ENCODE measurements around the gene SNRPA.

Gene SNRPA

DNA sequence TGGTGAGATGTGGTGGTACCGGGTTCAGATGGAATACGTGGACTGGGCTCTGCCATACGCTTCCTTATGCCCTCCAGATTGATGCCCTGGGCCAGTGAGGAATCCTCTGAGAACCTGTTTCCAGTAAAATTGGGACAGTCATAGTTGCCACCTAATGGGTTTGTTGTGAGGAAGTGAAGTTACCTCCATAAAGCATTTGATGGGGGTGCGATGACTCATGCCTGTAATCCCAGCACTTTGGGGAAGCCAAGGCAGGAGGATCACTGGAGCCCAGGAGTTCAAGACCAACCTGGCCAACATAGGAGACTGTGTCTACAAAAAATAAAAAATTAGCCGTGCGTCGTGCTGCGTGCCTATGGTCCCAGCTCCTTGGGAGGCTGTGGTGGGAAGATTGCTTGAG lies 4.8 kb downstream of the SNRPA start:
- TF ChIP-seq POLR2A (IDR thresholded peaks at IDR 0.05; ENCODE audit: extremely low read depth, insufficient read length) = no peak
- TF ChIP-seq MYC (IDR thresholded peaks at IDR 0.05; ENCODE audit: low read depth, low read length) = no peak
- TF ChIP-seq, protein P1, sequence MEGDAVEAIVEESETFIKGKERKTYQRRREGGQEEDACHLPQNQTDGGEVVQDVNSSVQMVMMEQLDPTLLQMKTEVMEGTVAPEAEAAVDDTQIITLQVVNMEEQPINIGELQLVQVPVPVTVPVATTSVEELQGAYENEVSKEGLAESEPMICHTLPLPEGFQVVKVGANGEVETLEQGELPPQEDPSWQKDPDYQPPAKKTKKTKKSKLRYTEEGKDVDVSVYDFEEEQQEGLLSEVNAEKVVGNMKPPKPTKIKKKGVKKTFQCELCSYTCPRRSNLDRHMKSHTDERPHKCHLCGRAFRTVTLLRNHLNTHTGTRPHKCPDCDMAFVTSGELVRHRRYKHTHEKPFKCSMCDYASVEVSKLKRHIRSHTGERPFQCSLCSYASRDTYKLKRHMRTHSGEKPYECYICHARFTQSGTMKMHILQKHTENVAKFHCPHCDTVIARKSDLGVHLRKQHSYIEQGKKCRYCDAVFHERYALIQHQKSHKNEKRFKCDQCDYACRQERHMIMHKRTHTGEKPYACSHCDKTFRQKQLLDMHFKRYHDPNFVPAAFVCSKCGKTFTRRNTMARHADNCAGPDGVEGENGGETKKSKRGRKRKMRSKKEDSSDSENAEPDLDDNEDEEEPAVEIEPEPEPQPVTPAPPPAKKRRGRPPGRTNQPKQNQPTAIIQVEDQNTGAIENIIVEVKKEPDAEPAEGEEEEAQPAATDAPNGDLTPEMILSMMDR (IDR thresholded peaks at IDR 0.05; ENCODE audit: low read depth, low read length) = no peak
- TF ChIP-seq, protein P2, sequence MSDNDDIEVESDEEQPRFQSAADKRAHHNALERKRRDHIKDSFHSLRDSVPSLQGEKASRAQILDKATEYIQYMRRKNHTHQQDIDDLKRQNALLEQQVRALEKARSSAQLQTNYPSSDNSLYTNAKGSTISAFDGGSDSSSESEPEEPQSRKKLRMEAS (IDR thresholded peaks at IDR 0.05; ENCODE audit: low read depth, low read length) = no peak
- peak overlapping the region; percentile 17 for H3K4me3 ChIP-seq (ENCODE audit: low read depth, low read length)
- no peak for DNase-seq (ENCODE audit: low read depth)

DNA sequence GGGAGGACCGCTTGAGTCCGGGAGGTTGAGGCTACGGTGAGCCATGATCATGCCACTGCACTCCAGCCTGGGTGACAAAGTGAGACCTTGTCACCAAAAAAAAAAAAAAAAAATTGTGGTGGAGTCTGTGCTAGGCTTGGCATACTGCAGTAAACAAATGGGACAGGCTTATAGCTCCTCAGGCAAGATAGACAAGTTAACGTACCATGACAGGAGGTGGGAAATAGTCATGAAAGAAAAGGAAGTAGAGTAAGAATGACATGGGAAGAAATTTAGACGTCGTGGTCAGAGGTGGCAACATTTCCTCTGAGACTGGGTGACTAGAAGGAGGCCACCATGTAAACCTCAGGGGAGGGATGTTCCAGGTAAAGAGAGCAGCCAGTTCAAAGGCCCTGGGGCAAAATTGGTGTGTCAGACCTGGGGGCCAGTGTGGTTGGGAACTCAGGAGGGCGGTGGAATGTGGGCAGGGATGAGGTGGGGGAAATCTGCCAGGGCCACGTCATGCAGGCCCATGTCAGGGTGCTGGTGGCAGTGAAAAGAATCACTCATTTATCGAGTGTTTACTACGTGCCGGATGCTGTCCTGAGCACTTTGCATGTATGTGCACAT lies 5.6 kb downstream of the SNRPA start:
- TF ChIP-seq, protein P2 (IDR thresholded peaks at IDR 0.05; ENCODE audit: low read depth, low read length) = no peak
- no peak for TF ChIP-seq POLR2A (IDR thresholded peaks at IDR 0.05; ENCODE audit: extremely low read depth, insufficient read length)
- TF ChIP-seq MYC (IDR thresholded peaks at IDR 0.05; ENCODE audit: low read depth, low read length) = no peak
- no peak for DNase-seq (ENCODE audit: low read depth)
- H3K4me3 ChIP-seq (ENCODE audit: low read depth, low read length) = no peak overlapping the region

DNA sequence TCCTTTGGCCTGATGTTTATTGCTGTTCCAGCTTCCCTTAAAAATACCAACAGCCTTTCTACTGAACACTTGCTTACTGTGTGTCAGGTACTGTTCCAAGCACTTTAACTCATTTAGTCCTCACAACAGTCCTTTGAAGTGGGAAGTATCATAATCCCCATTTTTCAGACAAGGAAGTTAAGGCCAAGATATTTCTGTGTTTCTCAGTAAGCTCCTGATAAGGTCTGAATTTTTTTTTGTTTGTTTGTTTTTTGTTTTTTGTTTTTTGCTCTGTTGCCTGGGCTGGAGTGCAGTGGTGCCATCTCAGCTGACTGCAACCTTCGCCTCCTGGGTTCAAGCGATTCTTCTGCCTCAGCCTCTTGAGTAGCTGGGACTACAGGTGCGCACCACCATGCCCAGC lies 7.5 kb downstream of the SNRPA start:
- DNase-seq (ENCODE audit: low read depth) = no peak
- TF ChIP-seq, protein P2 (IDR thresholded peaks at IDR 0.05; ENCODE audit: low read depth, low read length) = no peak
- TF ChIP-seq, protein P1 (IDR thresholded peaks at IDR 0.05; ENCODE audit: low read depth, low read length) = no peak
- no peak for TF ChIP-seq MYC (IDR thresholded peaks at IDR 0.05; ENCODE audit: low read depth, low read length)
- TF ChIP-seq POLR2A (IDR thresholded peaks at IDR 0.05; ENCODE audit: extremely low read depth, insufficient read length) = no peak
- no peak overlapping the region for H3K4me3 ChIP-seq (ENCODE audit: low read depth, low read length)

DNA sequence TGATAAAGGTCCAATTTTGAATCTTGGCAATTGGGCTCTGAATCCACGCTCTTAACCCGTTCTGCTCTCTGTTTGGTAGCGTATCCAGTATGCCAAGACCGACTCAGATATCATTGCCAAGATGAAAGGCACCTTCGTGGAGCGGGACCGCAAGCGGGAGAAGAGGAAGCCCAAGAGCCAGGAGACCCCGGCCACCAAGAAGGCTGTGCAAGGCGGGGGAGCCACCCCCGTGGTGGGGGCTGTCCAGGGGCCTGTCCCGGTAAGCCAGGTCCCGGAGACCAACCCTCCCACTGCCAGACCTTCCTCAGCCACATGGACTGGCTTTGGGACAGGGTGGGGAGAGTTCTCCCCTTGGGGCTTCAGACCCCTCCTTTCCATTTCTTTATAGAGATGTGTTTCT lies 8.3 kb downstream of the SNRPA start:
- TF ChIP-seq POLR2A (IDR thresholded peaks at IDR 0.05; ENCODE audit: extremely low read depth, insufficient read length) (no peak), MYC (IDR thresholded peaks at IDR 0.05; ENCODE audit: low read depth, low read length) (no peak)
- TF ChIP-seq, protein P1 (IDR thresholded peaks at IDR 0.05; ENCODE audit: low read depth, low read length) = no peak
- TF ChIP-seq, protein P2 (IDR thresholded peaks at IDR 0.05; ENCODE audit: low read depth, low read length) = no peak
- no peak for DNase-seq (ENCODE audit: low read depth)
- H3K4me3 ChIP-seq (ENCODE audit: low read depth, low read length) = no peak overlapping the region

DNA sequence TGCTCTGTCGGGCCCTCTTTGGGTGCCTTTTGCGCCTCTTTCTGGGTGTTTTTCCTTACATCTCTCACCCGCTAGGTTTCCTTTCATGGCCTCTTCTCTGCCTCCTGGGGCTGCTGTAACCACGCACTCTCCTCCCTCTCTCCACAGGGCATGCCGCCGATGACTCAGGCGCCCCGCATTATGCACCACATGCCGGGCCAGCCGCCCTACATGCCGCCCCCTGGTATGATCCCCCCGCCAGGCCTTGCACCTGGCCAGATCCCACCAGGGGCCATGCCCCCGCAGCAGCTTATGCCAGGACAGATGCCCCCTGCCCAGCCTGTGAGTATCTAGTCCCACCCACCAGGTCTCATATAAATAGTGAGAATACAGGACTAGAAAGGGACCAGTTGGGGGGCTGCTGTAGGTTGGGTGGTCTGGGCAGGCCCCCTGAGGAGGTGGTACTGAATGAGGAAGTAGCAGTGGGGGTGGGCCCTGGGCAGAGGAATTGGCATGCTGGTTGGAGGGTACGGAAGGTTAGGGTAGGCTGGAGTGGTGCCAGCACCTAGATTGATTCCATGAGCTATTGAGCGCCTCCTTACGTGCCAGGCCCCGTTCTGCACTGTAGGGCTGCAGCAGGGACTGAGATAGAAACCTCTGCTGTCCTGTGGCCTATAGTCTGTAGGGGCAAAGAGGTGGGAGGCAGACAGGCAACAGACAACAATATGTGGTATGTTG lies 11.9 kb downstream of the SNRPA start:
- TF ChIP-seq, protein P2 (IDR thresholded peaks at IDR 0.05; ENCODE audit: low read depth, low read length) = no peak
- no peak for TF ChIP-seq MYC (IDR thresholded peaks at IDR 0.05; ENCODE audit: low read depth, low read length)
- TF ChIP-seq, protein P1 (IDR thresholded peaks at IDR 0.05; ENCODE audit: low read depth, low read length) = no peak
- no peak overlapping the region for H3K4me3 ChIP-seq (ENCODE audit: low read depth, low read length)
- peak; percentile 44 for DNase-seq (ENCODE audit: low read depth)

DNA sequence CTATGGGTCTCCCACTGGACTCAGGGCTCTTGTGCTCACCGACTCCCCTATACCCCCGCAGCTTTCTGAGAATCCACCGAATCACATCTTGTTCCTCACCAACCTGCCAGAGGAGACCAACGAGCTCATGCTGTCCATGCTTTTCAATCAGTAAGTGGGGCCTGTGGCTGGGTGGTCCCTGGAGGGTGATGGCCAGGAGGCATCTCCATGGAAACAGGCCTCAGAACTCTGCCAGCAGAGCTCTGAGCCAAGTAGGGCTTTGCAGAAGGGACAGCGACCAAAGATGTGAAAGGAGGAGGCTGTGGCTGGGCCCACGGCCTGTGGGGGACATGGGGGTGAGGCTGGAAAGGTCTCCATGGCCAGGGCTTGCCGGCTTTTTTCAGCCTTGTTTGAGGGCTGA lies 12.5 kb downstream of the SNRPA start:
- H3K4me3 ChIP-seq (ENCODE audit: low read depth, low read length) = no peak overlapping the region
- TF ChIP-seq, protein P2 (IDR thresholded peaks at IDR 0.05; ENCODE audit: low read depth, low read length) = no peak
- TF ChIP-seq MYC (IDR thresholded peaks at IDR 0.05; ENCODE audit: low read depth, low read length) = no peak
- TF ChIP-seq, protein P1 (IDR thresholded peaks at IDR 0.05; ENCODE audit: low read depth, low read length) = no peak
- DNase-seq (ENCODE audit: low read depth) = no peak

Measured in NB4 (cell line).